ENCODE measurements around the gene EXOC6B. TPM values are rescaled to one million over a fixed set of nuclear protein-coding genes. Genes with fewer than 3 reads are reported as not detected.
"Not testable (repeated sequence)": the region's sequence is repeated elsewhere in the genome, so short reads cannot be mapped to it uniquely, and the experiment has no call there.

EXOC6B gene
- polyA plus RNA-seq, 3 donors, result 3.2 to 8.2 (median 8.0) TPM

DNA sequence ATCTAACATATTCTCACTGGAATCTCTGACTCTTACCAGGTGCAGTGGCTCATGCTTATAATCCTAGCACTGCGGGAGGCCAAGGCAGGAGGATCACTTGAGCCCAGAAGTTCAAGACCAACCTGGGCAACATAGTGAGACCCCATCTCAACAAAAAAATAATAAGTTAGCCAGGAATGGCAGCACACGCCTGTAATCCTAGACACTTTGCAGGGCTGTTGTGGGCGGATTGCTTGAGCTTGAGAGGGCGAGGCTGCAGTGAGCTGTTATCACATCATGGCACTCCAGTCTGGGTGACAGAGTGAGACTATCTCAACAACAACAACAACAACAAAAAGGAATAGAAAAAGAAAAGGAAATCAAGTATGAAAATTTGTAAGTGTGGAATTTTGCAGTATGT is 371.6 kb downstream of the EXOC6B start:
- WGBS, 3 donors, result 95 to 98% (median 98%) methylated on average over 4 of the region's 4 CpGs

DNA sequence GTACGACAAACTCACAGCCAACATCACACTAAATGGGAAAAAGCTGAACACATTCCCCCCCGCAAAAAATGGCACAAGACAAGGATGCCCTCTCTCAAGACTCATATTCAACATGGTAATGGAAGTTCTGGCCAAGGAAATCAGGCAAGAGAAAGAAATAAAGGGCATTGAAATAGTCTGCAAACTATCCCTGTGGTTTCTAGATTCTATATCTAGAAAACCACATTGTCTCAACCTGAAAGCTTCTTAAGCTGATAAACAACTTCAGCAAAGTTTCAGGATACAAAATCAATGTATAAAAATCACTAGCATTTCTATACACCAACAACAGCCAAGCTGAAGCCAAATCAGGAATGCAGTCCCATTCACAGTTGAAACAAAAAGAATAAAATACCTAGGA is 383.6 kb downstream of the EXOC6B start:
- no peak overlapping the region for H3K27ac ChIP-seq (ENCODE audit: low read depth, low read length)
- 96 to 97% (median 97%) methylated on average over 2 of the region's 2 CpGs for WGBS, 3 donors

More for the DNA sequence above, 371.6 kb downstream of the EXOC6B start:
- H3K27ac ChIP-seq (ENCODE audit: low read depth, low read length), result no peak overlapping the region

DNA sequence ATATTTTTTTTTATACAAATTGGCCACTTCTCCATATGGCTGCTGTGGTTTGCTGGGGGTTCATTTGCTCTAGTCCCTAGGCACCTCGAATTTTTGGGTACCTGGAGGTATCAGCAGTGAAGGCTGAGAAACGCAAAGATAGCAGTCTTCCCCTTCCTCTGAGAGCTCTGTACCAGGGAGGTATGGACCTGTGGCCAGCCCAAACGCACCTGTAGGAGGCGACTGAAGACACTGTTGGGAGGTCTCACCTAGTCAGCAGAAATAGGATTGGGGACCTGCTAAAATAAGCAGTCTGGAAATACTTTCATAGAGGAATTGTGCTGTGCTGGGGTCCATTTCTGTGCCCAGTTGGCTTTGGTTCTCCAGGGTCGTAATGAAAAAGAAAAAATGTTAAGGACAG is 385.9 kb downstream of the EXOC6B start:
- 89 to 94% (median 93%) methylated on average over 5 of the region's 5 CpGs for WGBS, 3 donors
- no peak overlapping the region for H3K27ac ChIP-seq (ENCODE audit: low read depth, low read length)

DNA sequence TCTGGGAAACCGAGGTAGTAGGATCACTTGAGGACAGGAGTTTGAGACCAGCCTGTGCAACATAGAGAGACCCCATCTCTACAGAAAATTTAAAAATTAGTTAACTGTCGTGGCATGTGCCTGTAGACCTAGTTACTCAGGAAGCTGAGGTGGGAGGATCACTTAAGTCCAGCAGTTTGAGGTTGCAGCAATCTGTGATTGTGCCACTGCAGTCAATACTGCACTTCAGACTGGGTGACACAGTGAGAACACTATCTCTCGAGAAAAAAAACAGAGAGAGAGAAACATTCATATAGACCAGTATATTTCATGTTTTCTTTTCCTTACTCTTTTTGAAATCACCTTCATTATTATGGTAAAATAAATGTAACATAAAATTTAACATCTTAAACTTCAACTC is 387.5 kb downstream of the EXOC6B start:
- H3K27ac ChIP-seq (ENCODE audit: low read depth, low read length), result no peak overlapping the region
- WGBS, 3 donors, result 87 to 90% (median 89%) methylated on average over 3 of the region's 3 CpGs

DNA sequence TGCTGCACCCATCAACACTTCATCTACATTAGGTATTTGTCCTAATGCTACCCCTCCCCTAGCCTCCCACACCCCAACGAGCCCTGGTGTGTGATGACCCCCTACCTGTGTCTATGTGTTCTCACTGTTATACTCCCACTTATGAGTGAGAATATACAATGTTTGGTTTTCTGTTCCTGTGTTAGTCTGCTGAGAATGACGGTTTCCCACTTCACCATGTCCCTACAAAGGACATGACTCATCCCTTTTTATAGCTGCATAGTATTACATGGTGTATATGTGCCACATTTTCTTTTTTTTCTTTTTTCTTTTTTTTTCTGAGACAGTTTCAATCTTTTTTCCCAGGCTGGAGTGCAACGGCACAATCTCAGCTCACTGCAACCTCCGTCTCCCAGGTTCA is 394.1 kb downstream of the EXOC6B start:
- no peak overlapping the region for H3K27ac ChIP-seq (ENCODE audit: low read depth, low read length)
- WGBS, 3 donors, result 93 to 98% (median 95%) methylated on average over 4 of the region's 4 CpGs

DNA sequence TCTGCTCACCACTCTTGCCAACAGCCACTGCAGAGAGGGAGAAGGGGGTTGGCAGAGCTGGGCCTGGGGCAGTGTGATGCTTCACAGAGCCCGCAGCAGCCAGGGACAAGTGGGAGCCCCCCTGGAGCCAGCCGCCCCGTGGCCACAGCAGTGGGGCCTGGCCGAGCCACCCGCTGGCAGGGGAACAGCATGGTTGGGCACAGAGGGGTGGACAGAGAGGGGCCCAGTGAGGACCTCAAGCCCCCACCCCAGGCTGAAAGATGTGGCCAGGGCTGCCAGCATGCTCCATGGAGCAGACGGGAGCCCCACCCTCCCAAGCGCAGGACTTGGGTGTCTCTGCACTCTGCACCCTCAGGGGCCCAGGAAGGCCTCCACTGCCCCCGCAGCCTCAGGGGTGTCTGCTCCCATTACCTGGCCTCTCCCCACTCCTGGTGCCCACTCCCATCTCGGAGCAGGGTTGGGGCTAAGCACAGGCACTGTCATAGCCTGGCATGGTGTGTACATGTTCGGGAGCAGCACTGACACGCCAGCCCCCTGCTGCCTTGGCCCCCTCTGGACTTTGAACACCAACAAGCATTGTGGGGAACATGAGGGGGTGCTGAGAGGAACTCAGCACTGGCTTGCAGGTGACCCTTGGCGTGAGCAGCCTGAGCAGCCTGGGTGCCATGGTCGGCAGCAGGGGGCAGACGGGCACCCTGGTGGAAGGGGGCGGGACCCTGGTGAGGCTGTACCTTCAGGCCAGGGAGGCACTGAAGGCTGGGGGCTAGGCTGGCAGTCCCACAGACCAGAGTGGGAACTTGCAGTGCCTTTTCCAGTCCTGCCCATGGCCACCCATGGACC is 398.6 kb downstream of the EXOC6B start:
- no peak overlapping the region for H3K27ac ChIP-seq (ENCODE audit: low read depth, low read length)
- WGBS, 3 donors, result 97 to 99% (median 98%) methylated on average over 15 of the region's 15 CpGs

DNA sequence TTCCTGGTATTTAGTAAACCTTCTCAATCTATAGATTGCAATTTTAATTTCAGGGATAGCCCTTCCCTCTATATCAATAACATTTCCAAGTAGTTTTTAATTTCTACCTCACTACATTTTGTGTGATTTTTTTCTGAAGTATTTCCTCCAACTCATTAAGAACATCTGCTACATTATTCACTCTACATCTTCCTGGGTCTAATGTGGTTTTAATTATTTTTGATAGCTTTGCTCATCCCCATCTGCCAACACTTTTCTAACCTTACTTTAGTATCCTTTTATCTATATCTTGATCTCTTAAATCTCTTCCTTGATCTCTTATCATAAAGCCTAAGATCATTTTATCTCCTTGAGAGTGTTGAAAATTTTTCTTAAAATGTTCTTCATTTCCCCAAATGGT is 399.8 kb downstream of the EXOC6B start:
- H3K27ac ChIP-seq (ENCODE audit: low read depth, low read length), result no peak overlapping the region

DNA sequence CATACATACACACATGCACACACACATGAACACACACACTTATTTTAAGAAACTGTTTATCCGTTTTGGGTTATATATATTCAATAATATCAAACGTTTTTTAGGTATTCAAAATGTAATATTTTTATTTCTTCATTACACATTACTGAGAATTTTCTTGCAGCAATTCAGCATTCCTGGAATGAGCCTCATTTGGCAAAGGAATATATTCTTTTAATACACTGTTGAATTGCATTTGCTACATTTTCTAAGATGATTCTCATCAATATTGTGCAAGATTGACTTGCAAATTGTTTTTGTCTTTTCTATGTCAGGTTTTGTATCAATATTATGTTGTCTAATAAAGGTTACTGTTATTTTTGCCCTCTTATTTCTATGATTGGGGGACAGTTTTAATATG is 402.1 kb downstream of the EXOC6B start:
- H3K27ac ChIP-seq (ENCODE audit: low read depth, low read length), result no peak overlapping the region
- WGBS, 3 donors, result 64 to 73% (median 67%) methylated on average over 2 of the region's 2 CpGs

DNA sequence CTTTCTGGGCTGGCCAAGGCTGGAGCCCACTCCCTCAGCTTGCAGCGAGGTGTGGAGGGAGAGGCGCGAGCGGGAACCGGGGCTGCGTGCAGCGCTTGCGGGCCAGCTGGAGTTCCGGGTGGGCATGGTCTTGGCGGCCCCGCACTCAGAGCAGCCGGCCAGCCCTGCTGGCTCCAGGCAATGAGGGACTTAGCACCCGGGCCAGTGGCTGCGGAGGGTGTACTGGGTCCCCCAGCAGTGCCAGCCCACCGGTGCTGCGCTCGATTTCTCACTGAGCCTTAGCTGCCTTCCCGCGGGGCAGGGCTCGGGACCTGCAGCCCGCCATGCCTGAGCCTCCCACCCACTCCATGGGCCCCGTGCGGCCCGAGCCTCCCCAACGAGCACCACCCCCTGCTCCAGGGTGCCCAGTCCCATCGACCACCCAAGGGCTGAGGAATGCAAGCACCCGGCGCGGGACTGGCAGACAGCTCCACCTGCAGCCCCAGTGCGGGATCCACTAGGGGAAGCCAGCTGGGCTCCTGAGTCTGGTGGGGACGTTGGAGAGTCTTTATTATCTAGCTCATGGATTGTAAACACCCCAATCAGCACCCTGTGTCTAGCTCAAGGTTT is 404.0 kb downstream of the EXOC6B start:
- whole genome bisulfite sequencing, 3 donors, result 96 to 97% (median 96%) methylated on average over 25 to 28 of the region's 31 CpGs
- not testable (repeated sequence) for H3K27ac ChIP-seq (ENCODE audit: low read depth, low read length)

DNA sequence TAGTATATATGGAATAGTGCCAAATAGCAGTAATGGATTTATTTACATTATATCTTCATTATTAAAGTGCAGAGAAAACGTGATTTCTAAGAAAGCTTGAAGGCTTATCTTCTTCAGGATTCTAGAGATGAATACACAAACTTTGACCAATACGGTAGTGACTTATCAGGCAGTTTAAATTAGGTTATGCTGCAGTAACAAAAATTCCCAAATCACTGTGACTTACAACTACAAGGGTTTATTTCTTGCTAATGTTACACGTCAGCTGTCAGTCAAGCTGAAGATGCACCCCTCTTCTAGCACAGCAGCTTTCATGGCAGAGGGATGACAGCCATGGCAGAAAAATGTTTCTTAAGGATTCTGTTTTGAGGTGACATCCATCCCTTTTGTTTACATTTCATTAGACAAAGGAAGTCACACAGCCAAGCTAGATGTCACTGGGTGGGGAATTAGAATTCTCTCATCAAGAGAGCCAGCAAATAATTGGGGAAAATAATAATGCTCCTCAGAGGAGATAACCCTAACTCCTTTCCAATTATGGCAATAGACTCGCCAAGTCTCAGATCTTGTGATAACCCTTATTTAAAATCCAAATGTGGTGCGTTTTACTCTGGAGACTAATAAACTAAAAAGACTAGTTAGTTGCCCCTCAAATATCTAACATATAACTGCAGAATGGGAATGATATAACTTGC is 409.9 kb downstream of the EXOC6B start:
- H3K27ac ChIP-seq (ENCODE audit: low read depth, low read length), result no peak overlapping the region
- 74 to 83% (median 74%) methylated on average over 5 of the region's 5 CpGs for WGBS, 3 donors

DNA sequence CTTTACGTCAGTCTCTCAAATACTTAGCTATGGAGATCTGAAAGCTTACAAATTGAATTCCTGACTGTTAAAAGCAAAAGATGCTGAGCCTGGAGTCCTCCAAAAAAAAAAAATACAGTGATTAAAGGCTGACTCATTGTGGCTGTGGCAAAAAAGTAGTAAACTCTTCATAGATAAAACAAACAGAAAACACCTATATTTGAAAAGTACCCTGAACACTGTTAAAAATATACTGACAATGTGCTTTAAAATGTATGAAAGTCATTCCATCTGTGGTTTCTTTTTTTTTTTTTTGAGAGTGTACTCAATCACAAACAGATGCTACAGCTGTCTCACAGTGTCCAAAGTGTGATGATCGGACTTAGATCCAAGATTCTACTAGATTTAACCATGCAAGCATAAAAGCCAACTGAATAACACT is 410.6 kb downstream of the EXOC6B start:
- WGBS, 3 donors, result 63 to 89% (median 82%) methylated on average over 2 of the region's 2 CpGs
- H3K27ac ChIP-seq (ENCODE audit: low read depth, low read length), result no peak overlapping the region

DNA sequence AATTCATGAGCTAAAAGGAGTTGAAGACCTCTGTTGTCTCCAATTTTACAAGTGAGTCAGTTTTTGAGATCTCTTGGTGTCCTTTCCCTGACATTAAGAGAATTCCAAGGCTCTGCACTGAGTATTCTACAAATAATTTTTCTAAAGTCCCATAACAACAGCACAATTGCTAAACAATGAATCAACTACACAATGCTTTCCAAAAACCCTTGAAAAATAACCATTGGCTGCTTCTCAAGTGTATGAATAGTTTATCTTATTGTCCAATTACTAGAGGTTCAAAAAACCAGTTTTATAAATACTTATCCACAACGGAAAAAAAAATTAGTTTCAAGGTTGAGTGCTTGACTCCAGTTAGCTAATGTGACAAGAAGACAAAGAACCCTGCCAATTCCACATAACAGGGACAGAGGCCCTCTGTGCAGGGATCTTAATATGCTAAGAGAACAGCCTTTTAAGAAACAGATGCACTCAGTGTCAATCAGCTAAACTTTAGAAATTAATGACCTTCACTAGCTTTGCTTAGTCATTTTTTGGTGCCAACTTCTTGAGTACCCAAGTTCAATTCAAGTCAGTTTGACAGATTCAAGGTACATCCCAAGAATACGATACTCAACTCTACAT is 411.6 kb downstream of the EXOC6B start:
- WGBS, 3 donors, result 49 to 60% (median 56%) methylated on average over 2 of the region's 2 CpGs
- no peak overlapping the region for H3K27ac ChIP-seq (ENCODE audit: low read depth, low read length)

DNA sequence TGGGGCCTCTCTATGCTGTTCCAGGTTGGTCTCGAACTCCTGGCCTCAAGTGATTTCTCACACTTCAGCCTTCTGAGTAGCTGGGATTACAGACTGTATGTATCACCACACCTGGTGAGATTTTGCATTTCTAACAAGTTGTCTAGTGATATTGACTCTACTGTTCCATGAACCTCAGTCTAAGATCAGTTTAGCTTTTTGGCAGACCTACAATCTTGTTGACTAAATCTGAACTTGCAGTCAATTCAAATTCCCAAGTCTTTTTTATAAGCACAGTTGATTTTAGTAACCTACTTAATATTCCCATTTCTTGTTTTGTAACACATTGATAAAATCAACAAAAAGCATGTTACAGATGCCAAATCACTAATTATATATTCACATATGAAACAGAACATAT is 412.1 kb downstream of the EXOC6B start:
- 63 to 95% (median 88%) methylated on average over 1 of the region's 1 CpG for WGBS, 3 donors
- H3K27ac ChIP-seq (ENCODE audit: low read depth, low read length), result no peak overlapping the region

DNA sequence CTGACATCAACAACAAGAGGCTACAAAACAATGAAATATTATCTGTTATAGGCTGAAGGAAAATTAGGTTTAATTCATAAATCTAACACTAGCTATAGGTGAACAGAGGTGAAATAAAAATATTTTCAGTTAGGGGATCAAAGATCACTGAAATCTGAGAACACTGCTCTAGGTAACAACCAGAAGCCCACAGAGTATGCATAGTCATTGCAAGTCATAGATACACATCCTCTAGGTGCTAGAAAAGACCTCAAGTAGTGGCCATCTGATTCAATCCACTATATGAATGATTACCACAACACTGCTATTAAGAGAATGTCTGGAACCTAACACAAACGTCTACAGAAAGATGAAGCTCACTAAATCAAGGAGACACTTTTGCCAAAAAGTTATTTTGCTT is 413.6 kb downstream of the EXOC6B start:
- WGBS, 3 donors, result 59 to 72% (median 68%) methylated on average over 1 of the region's 1 CpG
- no peak overlapping the region for H3K27ac ChIP-seq (ENCODE audit: low read depth, low read length)

DNA sequence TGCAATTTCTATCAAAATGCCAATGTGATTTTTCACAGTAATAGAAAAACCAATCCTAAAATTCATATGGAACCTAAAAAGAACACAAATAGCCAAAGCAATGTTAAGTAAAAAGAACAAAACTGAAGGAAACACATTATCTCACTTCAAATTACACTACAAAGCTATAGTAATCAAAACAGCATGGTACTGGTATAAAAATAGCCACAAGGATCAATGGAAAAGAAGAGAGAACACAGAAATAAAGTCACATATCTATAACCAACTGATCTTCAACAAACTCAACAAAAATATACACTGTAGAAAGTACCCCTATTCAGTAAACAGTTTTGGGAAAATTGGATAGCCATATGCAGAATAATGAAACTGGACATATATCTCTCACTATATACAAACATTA is 426.0 kb downstream of the EXOC6B start:
- no peak overlapping the region for H3K27ac ChIP-seq (ENCODE audit: low read depth, low read length)

DNA sequence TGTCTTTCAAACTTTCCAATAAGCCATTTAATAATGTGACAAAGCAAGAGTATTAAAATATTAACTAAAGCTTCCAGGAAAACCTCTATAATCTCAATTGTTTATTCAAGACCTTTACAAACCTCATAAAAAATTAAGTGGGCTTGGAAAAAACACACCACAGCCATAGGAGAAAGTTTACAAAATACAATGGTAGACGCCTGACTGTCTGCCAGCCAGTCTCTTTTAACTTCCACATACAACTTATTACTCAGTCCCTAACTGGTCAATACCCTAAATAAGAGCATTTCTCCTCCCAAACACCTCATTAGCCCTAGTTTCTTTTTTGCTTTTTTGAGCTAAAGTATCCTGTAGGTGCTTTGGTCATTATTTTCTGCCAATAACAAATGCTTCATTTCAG is 430.7 kb downstream of the EXOC6B start:
- no peak overlapping the region for H3K27ac ChIP-seq (ENCODE audit: low read depth, low read length)
- 84 to 95% (median 88%) methylated on average over 1 of the region's 1 CpG for WGBS, 3 donors

DNA sequence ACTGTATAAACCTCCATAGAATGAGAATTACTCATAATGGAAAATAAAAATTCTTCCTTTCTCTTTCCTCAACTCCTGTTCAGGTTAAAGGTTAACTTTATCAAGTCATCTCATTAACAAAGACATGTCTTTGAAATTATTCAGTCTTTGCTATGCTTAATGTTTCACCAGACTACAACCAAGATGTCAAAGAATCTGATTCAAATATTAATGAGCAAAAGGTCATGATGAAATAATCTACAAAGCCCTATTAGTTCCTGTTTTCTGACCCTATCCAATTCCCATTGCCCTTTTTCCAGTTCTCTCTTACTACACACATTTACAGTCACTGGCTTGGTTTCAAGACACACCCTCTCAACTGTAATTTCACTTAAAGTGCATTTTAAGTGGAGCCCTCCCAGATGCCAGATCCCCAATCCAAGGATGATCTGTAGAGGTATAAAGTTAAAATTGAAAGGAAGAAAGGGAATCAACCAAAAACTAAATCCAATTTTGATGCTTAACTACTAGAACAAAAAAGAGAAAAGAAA is 431.2 kb downstream of the EXOC6B start:
- H3K27ac ChIP-seq (ENCODE audit: low read depth, low read length), result no peak overlapping the region

DNA sequence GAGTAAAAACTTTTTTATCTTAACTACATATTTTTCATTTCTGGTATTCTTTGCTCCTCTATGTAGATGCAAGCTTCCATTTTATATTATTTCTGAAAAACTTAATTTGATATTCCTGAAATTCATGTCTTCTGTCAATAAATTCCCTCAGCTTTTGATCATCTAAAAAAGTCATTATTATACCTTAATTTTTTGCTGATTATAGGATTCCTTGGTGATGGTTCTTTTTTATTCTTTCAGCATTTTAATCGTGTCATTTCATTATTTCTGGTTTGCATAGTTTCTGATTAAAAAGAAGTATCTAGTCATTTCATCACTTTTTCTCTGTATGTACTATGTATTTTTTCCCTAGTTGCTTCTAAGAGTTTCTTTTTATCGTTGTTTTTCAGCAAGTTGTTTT is 436.4 kb downstream of the EXOC6B start:
- WGBS, 3 donors, result 96 to 97% (median 97%) methylated on average over 2 of the region's 2 CpGs
- H3K27ac ChIP-seq (ENCODE audit: low read depth, low read length), result no peak overlapping the region

DNA sequence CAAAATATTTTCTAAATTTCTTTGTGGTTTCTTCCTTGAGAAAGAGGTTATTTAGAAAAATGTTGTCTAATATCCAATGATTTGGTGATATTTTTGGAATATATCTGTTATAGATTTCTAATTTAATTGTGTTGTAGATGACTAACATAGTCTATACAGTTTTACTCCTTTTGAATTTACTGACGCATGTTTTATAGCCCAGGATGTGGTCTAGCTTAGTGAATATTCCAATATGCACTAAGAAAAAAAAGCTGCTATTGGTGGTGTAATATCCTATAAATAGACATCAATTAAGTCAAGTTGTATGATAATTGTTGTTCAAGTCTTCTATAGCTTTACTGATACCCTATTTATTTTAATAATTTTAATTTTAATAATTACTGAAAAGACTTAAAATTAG is 437.6 kb downstream of the EXOC6B start:
- no peak overlapping the region for H3K27ac ChIP-seq (ENCODE audit: low read depth, low read length)
- WGBS, 3 donors, result 95 to 97% (median 96%) methylated on average over 1 of the region's 1 CpG

Measured in adipose tissue (tissue), 3 donors.